MCF 10A (cell line): Measurements from ENCODE around the gene MAD1L1. TPM values are rescaled to one million over a fixed set of nuclear protein-coding genes. Genes with fewer than 3 reads are reported as not detected.

Source experiments
- BruUV-seq: library from RNA; stranded (reverse); fragments of 400-500 nt; replicated peaks from 2 replicates; lab custom pipeline; 2021; lab: Mats Ljungman, UMichigan
- CTCF ChIA-PET: fragments of 300-600 bp; sonication (Branson Sonifier 250); formaldehyde crosslinking; extraction: SDS; loops from one replicate; lab custom pipeline; 2021; ENCODE audit warnings: antibody characterized with exemption, inconsistent platforms; lab: Yijun Ruan, JAX
- POLR2A ChIA-PET: fragments of 300-600, 350-650 bp; sonication (Branson Sonifier 250); formaldehyde crosslinking; extraction: SDS; loops from one replicate; lab custom pipeline; 2020; ENCODE audit warnings: antibody characterized with exemption, inconsistent platforms; lab: Yijun Ruan, JAX
- DNase-seq: peaks from one replicate; pipeline ENCODE4 v3.0.0-alpha.2; 2018; ENCODE audit not compliant: unreplicated experiment
- H3K27ac Mint-ChIP-seq: one replicate; pipeline ENCODE4 v1.8.0; 2022; ENCODE audit warnings: mild to moderate bottlenecking, low read depth, mixed read lengths; ENCODE audit not compliant: unreplicated experiment
- H3K27me3 Mint-ChIP-seq: one replicate; pipeline ENCODE4 v1.8.0; 2022; ENCODE audit warnings: mixed read lengths; ENCODE audit not compliant: insufficient read depth, unreplicated experiment
- H3K36me3 Mint-ChIP-seq: one replicate; pipeline ENCODE4 v1.8.0; 2022; ENCODE audit warnings: mild to moderate bottlenecking, moderate library complexity, mixed read lengths; ENCODE audit not compliant: insufficient read depth, unreplicated experiment
- H3K4me1 Mint-ChIP-seq: one replicate; pipeline ENCODE4 v1.8.0; 2022; ENCODE audit warnings: mixed read lengths; ENCODE audit not compliant: insufficient read depth, unreplicated experiment
- H3K4me3 Mint-ChIP-seq: one replicate; pipeline ENCODE4 v1.8.0; 2022; ENCODE audit warnings: mild to moderate bottlenecking, moderate library complexity, mixed read lengths; ENCODE audit not compliant: unreplicated experiment
- H3K9me3 Mint-ChIP-seq: one replicate; pipeline ENCODE4 v1.8.0; 2022; ENCODE audit warnings: mixed read lengths; ENCODE audit not compliant: unreplicated experiment
- CTCF ChIP-seq: fragments of 200-600 bp; IDR thresholded peaks from one replicate; pipeline ENCODE4 v1.8.0; 2022; ENCODE audit warnings: antibody characterized with exemption, mild to moderate bottlenecking; ENCODE audit not compliant: unreplicated experiment
- intact Hi-C: fragments of 100-400 bp; cut with micrococcal nuclease; formaldehyde crosslinking; loops from 2 replicates; pipeline ENCODE4 v1.14.1; 2022
- total RNA-seq: library from RNA; stranded (reverse); gene quantifications from 2 replicates; pipeline ENCODE4 v1.2.3, GENCODE V29; 2022

The MAD1L1 gene
- total RNA-seq, 1 experiment from 2014 or later, result 25.2 TPM

DNA sequence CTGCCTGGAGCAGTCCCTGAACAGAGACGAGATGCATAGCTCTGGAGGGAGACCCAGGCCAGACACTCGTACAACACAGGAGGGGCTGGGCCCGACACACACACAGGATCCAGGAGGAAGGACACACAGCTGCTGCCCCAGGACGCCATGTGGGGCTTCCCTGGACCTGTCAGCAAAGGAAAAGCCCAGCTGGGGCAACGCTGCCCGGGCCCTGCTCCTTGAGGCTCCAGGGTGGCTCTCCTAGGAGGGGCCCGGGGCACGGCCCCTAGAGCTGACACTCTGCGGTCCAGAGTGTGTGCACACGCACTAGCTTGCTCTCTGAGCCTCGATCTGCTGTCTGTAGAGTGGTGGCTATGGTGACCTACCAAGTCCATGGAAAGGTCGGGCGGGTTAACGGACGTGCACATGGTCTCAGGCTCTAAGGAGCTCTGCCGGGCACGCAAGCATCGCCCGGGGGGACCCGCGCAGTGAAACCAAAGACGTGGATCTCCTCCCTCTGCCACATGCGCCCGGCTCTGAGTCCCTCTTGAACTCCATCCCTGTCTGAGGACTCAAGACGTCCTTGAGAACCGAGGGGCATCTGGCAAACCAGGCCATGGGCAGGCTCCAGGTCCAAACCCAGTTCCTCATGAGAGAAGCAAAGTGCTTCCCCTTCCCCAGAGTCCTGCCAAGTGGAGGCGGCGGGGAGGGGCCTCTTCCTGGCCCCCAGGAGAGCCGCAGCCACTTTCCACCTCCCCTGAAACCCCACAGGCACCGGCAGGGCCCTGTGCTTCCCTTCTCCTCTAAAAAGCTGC, 283.7 kb downstream of the MAD1L1 start:
- BruUV-seq, result no TSS peak
- intact Hi-C loops, result no loop called here
- DNase-seq, result no peak

GRCh38 chr7:1948301-1948796, 284.4 kb downstream of the MAD1L1 start:
- CTCF ChIA-PET, result no interaction called here
- H3K9me3 Mint-ChIP-seq, result no peaks in the 10 kb centered on the region
- H3K4me1 Mint-ChIP-seq, result no peaks in the 10 kb centered on the region

More for the DNA sequence above, 283.7 kb downstream of the MAD1L1 start:
- TF ChIP-seq CTCF, result no peak
- H3K27me3 Mint-ChIP-seq, result no peaks in the 10 kb centered on the region
- no peak overlapping the region for H3K4me3 Mint-ChIP-seq
- H3K4me1 Mint-ChIP-seq, result no peaks in the 10 kb centered on the region
- no peak overlapping the region for H3K27ac Mint-ChIP-seq
- no peaks in the 10 kb centered on the region for H3K36me3 Mint-ChIP-seq
- ChIA-PET CTCF (interaction anchor here (0.6 kb wide), 1 partner anchor 502 kb away, joined by 3 read pairs; no protein-coding TSS in a partner anchor), POLR2A (no interaction called here)
- no peaks in the 10 kb centered on the region for H3K9me3 Mint-ChIP-seq

GRCh38 chr7:1947586-1948217, 285.0 kb downstream of the MAD1L1 start:
- Mint-ChIP-seq H3K9me3 (no peaks in the 10 kb centered on the region), H3K27me3 (no peaks in the 10 kb centered on the region), H3K4me3 (no peak overlapping the region), H3K4me1 (no peaks in the 10 kb centered on the region), H3K27ac (peak overlapping the region; percentile 59), H3K36me3 (no peaks in the 10 kb centered on the region)
- intact Hi-C loops, result no loop called here
- CTCF ChIA-PET, result no interaction called here
- POLR2A ChIA-PET, result interaction anchor here (0.7 kb wide), 1 partner anchor 236 kb away, joined by 4 read pairs; no protein-coding TSS in a partner anchor
- no TSS peak for BruUV-seq
- TF ChIP-seq CTCF, result no peak
- no peak for DNase-seq

More at GRCh38 chr7:1948301-1948796, 284.4 kb downstream of the MAD1L1 start:
- H3K27me3 Mint-ChIP-seq, result no peaks in the 10 kb centered on the region
- H3K4me3 Mint-ChIP-seq, result no peak overlapping the region
- H3K36me3 Mint-ChIP-seq, result no peaks in the 10 kb centered on the region
- POLR2A ChIA-PET, result no interaction called here
- no TSS peak for BruUV-seq
- intact Hi-C loops, result no loop called here
- DNase-seq, result no peak
- no peak overlapping the region for H3K27ac Mint-ChIP-seq
- TF ChIP-seq CTCF, result no peak

DNA sequence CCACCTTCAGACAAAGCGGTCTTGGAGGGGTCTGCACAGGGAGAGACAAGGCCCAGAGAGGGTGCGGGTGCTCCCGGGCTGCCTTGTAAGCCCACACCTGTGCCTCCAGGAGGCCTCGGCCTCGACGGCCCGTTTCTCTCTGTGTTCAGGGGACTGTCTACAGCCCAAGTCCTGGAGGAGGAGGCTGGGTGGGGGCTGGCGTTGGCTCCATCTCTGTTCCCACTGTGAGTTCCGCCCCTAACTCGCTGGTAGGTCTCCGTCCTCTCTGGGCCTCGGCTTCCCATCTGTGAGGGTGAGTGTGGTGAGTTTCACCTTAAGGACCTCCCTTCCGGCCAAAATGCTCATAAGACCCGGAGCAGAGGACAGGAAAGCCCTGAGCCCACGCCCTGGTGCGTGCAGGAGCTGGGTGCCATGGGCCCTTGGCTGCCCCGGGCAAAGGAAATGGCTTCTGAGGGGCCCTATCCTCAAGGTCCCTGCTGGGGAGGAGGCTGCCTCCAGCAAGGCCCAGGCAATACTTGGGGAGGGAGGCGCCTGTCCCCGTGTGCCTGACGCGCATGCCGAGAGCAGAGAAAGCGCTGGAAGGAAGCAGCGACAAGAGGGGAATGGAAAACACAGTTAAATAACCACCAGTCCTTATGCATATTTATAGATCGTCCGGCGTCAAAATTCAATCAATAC, 285.8 kb downstream of the MAD1L1 start:
- Mint-ChIP-seq H3K36me3 (peaks cover 3% of the 10 kb centered on the region), H3K9me3 (no peaks in the 10 kb centered on the region), H3K27ac (no peak overlapping the region), H3K4me3 (no peak overlapping the region), H3K27me3 (no peaks in the 10 kb centered on the region), H3K4me1 (no peaks in the 10 kb centered on the region)
- no TSS peak for BruUV-seq
- ChIA-PET CTCF (no interaction called here), POLR2A (interaction anchor here (0.7 kb wide), 1 partner anchor 237 kb away, joined by 4 read pairs; no protein-coding TSS in a partner anchor)
- DNase-seq, result no peak
- TF ChIP-seq CTCF, result no peak
- intact Hi-C loops, result no loop called here
